Uterus (tissue), 2 donors: ENCODE data around the gene CUL4A.

ENCODE experiments used
- POLR2A ChIP-seq, 2 donors: fragments of 450-650 bp; IDR thresholded peaks; one replicate each; pipeline ENCODE4 v1.6.1; 2016; ENCODE audit warnings: antibody characterized with exemption in 2 of 2, mild to moderate bottlenecking in 1 of 2, moderate library complexity in 1 of 2
- TF ChIP-seq, protein P1 (sequence below), 4 experiments: fragments of 200-600 bp in 2 of 4; fragments of 450-650 bp in 2 of 4; sonication (generic) in 2 of 4; IDR thresholded peaks; one replicate each; pipeline ENCODE4 v1.5.1; 2016 to 2019; ENCODE audit warnings: antibody characterized with exemption in 4 of 4, mild to moderate bottlenecking in 2 of 4, moderate library complexity in 1 of 4

DNA sequence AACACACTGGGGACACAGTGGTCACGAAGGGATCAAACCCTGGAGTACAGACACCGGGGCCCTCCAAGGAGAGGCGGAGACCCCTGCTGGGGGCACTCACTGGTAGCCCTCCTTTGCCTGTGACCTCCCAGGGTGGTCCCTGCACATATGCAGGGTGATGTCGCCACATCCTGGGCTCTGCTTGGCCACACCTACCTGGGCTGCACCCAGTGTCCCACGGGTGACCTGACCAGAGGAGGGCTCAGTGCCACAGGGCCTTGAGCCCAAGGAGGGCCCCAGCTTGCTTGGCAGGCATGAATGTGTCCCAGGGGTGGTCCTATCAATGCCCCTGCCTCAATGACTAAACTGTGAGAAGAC lies 5.1 kb upstream of the CUL4A start:
- TF ChIP-seq, protein P1, sequence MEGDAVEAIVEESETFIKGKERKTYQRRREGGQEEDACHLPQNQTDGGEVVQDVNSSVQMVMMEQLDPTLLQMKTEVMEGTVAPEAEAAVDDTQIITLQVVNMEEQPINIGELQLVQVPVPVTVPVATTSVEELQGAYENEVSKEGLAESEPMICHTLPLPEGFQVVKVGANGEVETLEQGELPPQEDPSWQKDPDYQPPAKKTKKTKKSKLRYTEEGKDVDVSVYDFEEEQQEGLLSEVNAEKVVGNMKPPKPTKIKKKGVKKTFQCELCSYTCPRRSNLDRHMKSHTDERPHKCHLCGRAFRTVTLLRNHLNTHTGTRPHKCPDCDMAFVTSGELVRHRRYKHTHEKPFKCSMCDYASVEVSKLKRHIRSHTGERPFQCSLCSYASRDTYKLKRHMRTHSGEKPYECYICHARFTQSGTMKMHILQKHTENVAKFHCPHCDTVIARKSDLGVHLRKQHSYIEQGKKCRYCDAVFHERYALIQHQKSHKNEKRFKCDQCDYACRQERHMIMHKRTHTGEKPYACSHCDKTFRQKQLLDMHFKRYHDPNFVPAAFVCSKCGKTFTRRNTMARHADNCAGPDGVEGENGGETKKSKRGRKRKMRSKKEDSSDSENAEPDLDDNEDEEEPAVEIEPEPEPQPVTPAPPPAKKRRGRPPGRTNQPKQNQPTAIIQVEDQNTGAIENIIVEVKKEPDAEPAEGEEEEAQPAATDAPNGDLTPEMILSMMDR (IDR thresholded peaks at IDR 0.05): no peak
- TF ChIP-seq POLR2A (IDR thresholded peaks at IDR 0.05): no peak
